Liver (tissue), 9 donors: ENCODE measurements around the gene MAMDC4. TPM values are rescaled to one million over a fixed set of nuclear protein-coding genes. Genes with fewer than 3 reads are reported as not detected.
A peak's percentile ranks its signal among the peaks of the same experiment; 100 is the strongest.

ENCODE experiments used
- DNase-seq: peaks from one replicate; pipeline ENCODE4 v3.0.0-alpha.2; 2017; ENCODE audit warnings: low spot score
- H3K27ac ChIP-seq, 2 donors: one replicate each; pipeline ENCODE4 v1.7.0; 2013; ENCODE audit warnings: inconsistent platforms in 2 of 2, low read length in 2 of 2, control low read depth in 1 of 2, low read depth in 1 of 2, mild to moderate bottlenecking in 1 of 2
- H3K27me3 ChIP-seq, 4 donors: one replicate each; pipeline versions ENCODE4 v1.6.1 to v1.7.0; 2013; ENCODE audit warnings: low read length in 3 of 4, inconsistent platforms in 1 of 4, mild to moderate bottlenecking in 1 of 4, moderate library complexity in 1 of 4; ENCODE audit not compliant: control insufficient read depth in 4 of 4, insufficient read depth in 4 of 4
- H3K36me3 ChIP-seq, 4 donors: one replicate each; pipeline versions ENCODE4 v1.6.1 to v1.7.0; 2013; ENCODE audit warnings: low read length in 3 of 4, mild to moderate bottlenecking in 3 of 4, low read depth in 1 of 4, moderate library complexity in 1 of 4; ENCODE audit not compliant: control insufficient read depth in 4 of 4, insufficient read depth in 3 of 4
- H3K4me1 ChIP-seq, 4 donors: one replicate each; pipeline versions ENCODE4 v1.6.1 to v1.7.0; 2013; ENCODE audit warnings: low read length in 3 of 4, mild to moderate bottlenecking in 3 of 4, moderate library complexity in 1 of 4; ENCODE audit not compliant: control insufficient read depth in 4 of 4, insufficient read depth in 4 of 4
- H3K4me3 ChIP-seq, 3 donors: one replicate each; pipeline versions ENCODE4 v1.6.1 to v1.7.0; 2013; ENCODE audit warnings: low read length in 3 of 3, control low read depth in 1 of 3, low read depth in 1 of 3, mild to moderate bottlenecking in 1 of 3
- H3K9ac ChIP-seq, 2 donors: one replicate each; pipeline ENCODE4 v1.7.0; 2013; ENCODE audit warnings: low read length in 2 of 2, mild to moderate bottlenecking in 2 of 2, moderate library complexity in 2 of 2, control low read depth in 1 of 2, low read depth in 1 of 2
- H3K9me3 ChIP-seq, 4 donors: one replicate each; pipeline versions ENCODE4 v1.6.1 to v1.7.0; 2013; ENCODE audit warnings: low read length in 3 of 4; ENCODE audit not compliant: control insufficient read depth in 4 of 4
- EGR1 ChIP-seq, 2 donors: IDR thresholded peaks; 2 replicates each; pipeline ENCODE4 v1.6.1; 2016 to 2018; ENCODE audit warnings: antibody characterized with exemption in 2 of 2, low read depth in 2 of 2
- FOXA1 ChIP-seq: IDR thresholded peaks from 2 replicates; pipeline ENCODE4 v1.6.1; 2016; ENCODE audit warnings: antibody characterized with exemption
- FOXA2 ChIP-seq: IDR thresholded peaks from 2 replicates; pipeline ENCODE4 v1.6.1; 2016; ENCODE audit warnings: antibody characterized with exemption
- GABPA ChIP-seq, 2 donors: IDR thresholded peaks in 1 of 2; conservative IDR thresholded peaks in 1 of 2; 2 replicates each; pipeline ENCODE4 v1.6.1; 2016; ENCODE audit warnings: antibody characterized with exemption in 2 of 2, mild to moderate bottlenecking in 1 of 2, moderate library complexity in 1 of 2
- HNF4A ChIP-seq, 2 donors: conservative IDR thresholded peaks; 2 replicates each; pipeline ENCODE4 v1.6.1; 2016; ENCODE audit warnings: antibody characterized with exemption in 2 of 2, mild to moderate bottlenecking in 2 of 2
- HNF4G ChIP-seq: IDR thresholded peaks from 2 replicates; pipeline ENCODE4 v1.6.1; 2016; ENCODE audit warnings: antibody characterized with exemption
- JUND ChIP-seq, 2 donors: IDR thresholded peaks; 2 replicates each; pipeline ENCODE4 v1.6.1; 2016; ENCODE audit warnings: antibody characterized with exemption in 2 of 2
- NR2F2 ChIP-seq: IDR thresholded peaks from 2 replicates; pipeline ENCODE4 v1.6.1; 2016; ENCODE audit warnings: antibody characterized with exemption
- RAD21 ChIP-seq, 2 donors: IDR thresholded peaks; 2 replicates each; pipeline ENCODE4 v1.6.1; 2016; ENCODE audit warnings: antibody characterized with exemption in 2 of 2, mild to moderate bottlenecking in 2 of 2
- RXRA ChIP-seq, 2 donors: IDR thresholded peaks; 2 replicates each; pipeline ENCODE4 v1.6.1; 2017 to 2018; ENCODE audit warnings: antibody characterized with exemption in 2 of 2, mild to moderate bottlenecking in 1 of 2
- SP1 ChIP-seq: IDR thresholded peaks from 2 replicates; pipeline ENCODE4 v1.6.1; 2018; ENCODE audit warnings: antibody characterized with exemption, mild to moderate bottlenecking
- TAF1 ChIP-seq: conservative IDR thresholded peaks from 2 replicates; pipeline ENCODE4 v1.6.1; 2016; ENCODE audit warnings: antibody characterized with exemption, mild to moderate bottlenecking
- YY1 ChIP-seq: IDR thresholded peaks from 2 replicates; pipeline ENCODE4 v1.6.1; 2016; ENCODE audit warnings: antibody characterized with exemption, mild to moderate bottlenecking
- ZBTB33 ChIP-seq: IDR thresholded peaks from 2 replicates; pipeline ENCODE4 v1.6.1; 2016; ENCODE audit warnings: antibody characterized with exemption
- WGBS: extraction: QIAGEN DNeasy Blood & Tissue Kit; methylation state at CpG from one replicate; pipeline ENCODE4 v1.1.7; 2013; 5-methylcytosine and 5-hydroxymethylcytosine counted together
- polyA plus RNA-seq, 2 donors: library from polyadenylated mRNA; stranded (reverse) in 1 of 2; unstranded in 1 of 2; fragments of 200-250 nt in 1 of 2; fragments of >200 nt in 1 of 2; fragmentation: Nextera tagmentation in 1 of 2; extraction: Ambion mirVana in 1 of 2; gene quantifications; one replicate each; pipeline versions ENCODE4 v1.2.1 to v1.2.3, GENCODE V29; 2013 to 2015
- total RNA-seq, 2 donors: library from RNA; depleted of rRNA; stranded (reverse); fragments of >200 nt; gene quantifications; one replicate each; pipeline ENCODE4 v1.2.3, GENCODE V29; 2014
- TF ChIP-seq, protein P1 (sequence below): IDR thresholded peaks from 2 replicates; pipeline ENCODE4 v1.6.1; 2016; ENCODE audit warnings: antibody characterized with exemption, mild to moderate bottlenecking
- TF ChIP-seq, protein P2 (sequence below): IDR thresholded peaks from 2 replicates; pipeline ENCODE4 v1.6.1; 2016; ENCODE audit warnings: antibody characterized with exemption
- TF ChIP-seq, protein P3 (sequence below): IDR thresholded peaks from 2 replicates; pipeline ENCODE4 v1.6.1; 2016; ENCODE audit warnings: antibody characterized with exemption
- TF ChIP-seq, protein P4 (sequence below): fragments of 150-350 bp; IDR thresholded peaks from 2 replicates; pipeline ENCODE4 v1.5.1; 2017; ENCODE audit warnings: improper control_type of control experiment, low read depth, low read length; ENCODE audit not compliant: missing input control
- donor health status: healthy.
- donor health status: healthy.
- donor health status: healthy.
- donor health status: healthy.
- donor health status: healthy.

The MAMDC4 gene
- total and polyA plus RNA-seq, 4 donors = 2.4 to 8.1 (median 3.9) TPM

DNA sequence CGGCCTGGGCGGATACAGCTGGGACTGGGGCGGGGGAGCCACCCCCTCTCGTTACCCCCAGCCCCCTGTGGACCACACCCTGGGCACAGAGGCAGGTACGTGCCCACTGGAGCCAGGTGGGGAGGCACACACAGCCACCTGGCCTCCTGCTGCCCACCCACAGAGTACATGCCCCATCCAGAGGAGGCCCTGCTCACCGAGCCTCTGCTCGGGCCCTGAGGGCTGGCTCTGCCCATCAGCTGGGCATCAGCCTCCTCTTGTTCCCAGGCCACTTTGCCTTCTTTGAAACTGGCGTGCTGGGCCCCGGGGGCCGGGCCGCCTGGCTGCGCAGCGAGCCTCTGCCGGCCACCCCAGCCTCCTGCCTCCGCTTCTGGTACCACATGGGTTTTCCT is 6.3 kb downstream of the MAMDC4 start:
- H3K27me3 ChIP-seq = no peaks in the 10 kb centered on the region
- no peak for TF ChIP-seq HNF4G
- no peak for TF ChIP-seq EGR1 (IDR thresholded peaks at IDR 0.05; ENCODE audit: low read depth in 2 of 2)
- TF ChIP-seq, protein P1, sequence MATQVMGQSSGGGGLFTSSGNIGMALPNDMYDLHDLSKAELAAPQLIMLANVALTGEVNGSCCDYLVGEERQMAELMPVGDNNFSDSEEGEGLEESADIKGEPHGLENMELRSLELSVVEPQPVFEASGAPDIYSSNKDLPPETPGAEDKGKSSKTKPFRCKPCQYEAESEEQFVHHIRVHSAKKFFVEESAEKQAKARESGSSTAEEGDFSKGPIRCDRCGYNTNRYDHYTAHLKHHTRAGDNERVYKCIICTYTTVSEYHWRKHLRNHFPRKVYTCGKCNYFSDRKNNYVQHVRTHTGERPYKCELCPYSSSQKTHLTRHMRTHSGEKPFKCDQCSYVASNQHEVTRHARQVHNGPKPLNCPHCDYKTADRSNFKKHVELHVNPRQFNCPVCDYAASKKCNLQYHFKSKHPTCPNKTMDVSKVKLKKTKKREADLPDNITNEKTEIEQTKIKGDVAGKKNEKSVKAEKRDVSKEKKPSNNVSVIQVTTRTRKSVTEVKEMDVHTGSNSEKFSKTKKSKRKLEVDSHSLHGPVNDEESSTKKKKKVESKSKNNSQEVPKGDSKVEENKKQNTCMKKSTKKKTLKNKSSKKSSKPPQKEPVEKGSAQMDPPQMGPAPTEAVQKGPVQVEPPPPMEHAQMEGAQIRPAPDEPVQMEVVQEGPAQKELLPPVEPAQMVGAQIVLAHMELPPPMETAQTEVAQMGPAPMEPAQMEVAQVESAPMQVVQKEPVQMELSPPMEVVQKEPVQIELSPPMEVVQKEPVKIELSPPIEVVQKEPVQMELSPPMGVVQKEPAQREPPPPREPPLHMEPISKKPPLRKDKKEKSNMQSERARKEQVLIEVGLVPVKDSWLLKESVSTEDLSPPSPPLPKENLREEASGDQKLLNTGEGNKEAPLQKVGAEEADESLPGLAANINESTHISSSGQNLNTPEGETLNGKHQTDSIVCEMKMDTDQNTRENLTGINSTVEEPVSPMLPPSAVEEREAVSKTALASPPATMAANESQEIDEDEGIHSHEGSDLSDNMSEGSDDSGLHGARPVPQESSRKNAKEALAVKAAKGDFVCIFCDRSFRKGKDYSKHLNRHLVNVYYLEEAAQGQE = no peak
- no peak for TF ChIP-seq NR2F2
- TF ChIP-seq, protein P2, sequence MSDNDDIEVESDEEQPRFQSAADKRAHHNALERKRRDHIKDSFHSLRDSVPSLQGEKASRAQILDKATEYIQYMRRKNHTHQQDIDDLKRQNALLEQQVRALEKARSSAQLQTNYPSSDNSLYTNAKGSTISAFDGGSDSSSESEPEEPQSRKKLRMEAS = no peak
- no peak for TF ChIP-seq YY1
- TF ChIP-seq, protein P3, sequence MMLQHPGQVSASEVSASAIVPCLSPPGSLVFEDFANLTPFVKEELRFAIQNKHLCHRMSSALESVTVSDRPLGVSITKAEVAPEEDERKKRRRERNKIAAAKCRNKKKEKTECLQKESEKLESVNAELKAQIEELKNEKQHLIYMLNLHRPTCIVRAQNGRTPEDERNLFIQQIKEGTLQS = no peak
- TF ChIP-seq, protein P4, sequence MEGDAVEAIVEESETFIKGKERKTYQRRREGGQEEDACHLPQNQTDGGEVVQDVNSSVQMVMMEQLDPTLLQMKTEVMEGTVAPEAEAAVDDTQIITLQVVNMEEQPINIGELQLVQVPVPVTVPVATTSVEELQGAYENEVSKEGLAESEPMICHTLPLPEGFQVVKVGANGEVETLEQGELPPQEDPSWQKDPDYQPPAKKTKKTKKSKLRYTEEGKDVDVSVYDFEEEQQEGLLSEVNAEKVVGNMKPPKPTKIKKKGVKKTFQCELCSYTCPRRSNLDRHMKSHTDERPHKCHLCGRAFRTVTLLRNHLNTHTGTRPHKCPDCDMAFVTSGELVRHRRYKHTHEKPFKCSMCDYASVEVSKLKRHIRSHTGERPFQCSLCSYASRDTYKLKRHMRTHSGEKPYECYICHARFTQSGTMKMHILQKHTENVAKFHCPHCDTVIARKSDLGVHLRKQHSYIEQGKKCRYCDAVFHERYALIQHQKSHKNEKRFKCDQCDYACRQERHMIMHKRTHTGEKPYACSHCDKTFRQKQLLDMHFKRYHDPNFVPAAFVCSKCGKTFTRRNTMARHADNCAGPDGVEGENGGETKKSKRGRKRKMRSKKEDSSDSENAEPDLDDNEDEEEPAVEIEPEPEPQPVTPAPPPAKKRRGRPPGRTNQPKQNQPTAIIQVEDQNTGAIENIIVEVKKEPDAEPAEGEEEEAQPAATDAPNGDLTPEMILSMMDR = no peak
- TF ChIP-seq RXRA (IDR thresholded peaks at IDR 0.05) = no peak
- no peak for TF ChIP-seq RAD21 (IDR thresholded peaks at IDR 0.05)
- no peak for TF ChIP-seq TAF1
- no peak for TF ChIP-seq HNF4A (conservative IDR thresholded peaks at IDR 0.05)
- TF ChIP-seq JUND (IDR thresholded peaks at IDR 0.05) = no peak
- TF ChIP-seq FOXA2 = no peak
- no peak for TF ChIP-seq FOXA1
- no peak for TF ChIP-seq SP1
- no peak for TF ChIP-seq ZBTB33
- no peak for TF ChIP-seq GABPA (IDR thresholded peaks at IDR 0.05 in 1 of 2, conservative IDR thresholded peaks at IDR 0.05 in 1 of 2)
- H3K9me3 ChIP-seq = no peaks in the 10 kb centered on the region
- H3K4me3 ChIP-seq = no peak overlapping the region
- no peak overlapping the region for H3K9ac ChIP-seq
- 92% methylated on average over 15 of the region's 15 CpGs for WGBS
- H3K4me1 ChIP-seq = peaks cover 26 to 67% (median 41%) of the 10 kb centered on the region in 4 donors
- DNase-seq = no peak
- peaks cover 10 to 22% (median 12%) of the 10 kb centered on the region in 4 donors for H3K36me3 ChIP-seq
- peak overlapping the region in 1 of 2 donors; percentile 84 for H3K27ac ChIP-seq
